Peyer's patch (tissue), 4 donors: ENCODE data around the gene CSMD2.

ENCODE experiments used
- CTCF ChIP-seq, 6 experiments: fragments of 450-650 bp in 4 of 6; fragments of 200-600 bp in 2 of 6; sonication (generic) in 1 of 6; IDR thresholded peaks; one replicate each; pipeline ENCODE4 v1.5.1; 2017 to 2019; ENCODE audit warnings: antibody characterized with exemption in 6 of 6, mild to moderate bottlenecking in 3 of 6, moderate library complexity in 1 of 6
- POLR2A ChIP-seq, 2 donors: fragments of 450-650 bp; IDR thresholded peaks; one replicate each; pipeline ENCODE4 v1.5.1; 2017; ENCODE audit warnings: antibody characterized with exemption in 2 of 2, mild to moderate bottlenecking in 2 of 2, moderate library complexity in 2 of 2

GRCh38 chr1:33872275-33872674 lies 292.8 kb downstream of the CSMD2 start:
- TF ChIP-seq CTCF (IDR thresholded peaks at IDR 0.05) (no peak), POLR2A (IDR thresholded peaks at IDR 0.05) (no peak)
